K562 (cell line): Measurements from ENCODE around the gene KCNQ4. TPM values are rescaled to one million over a fixed set of nuclear protein-coding genes. Genes with fewer than 3 reads are reported as not detected.
A peak's percentile ranks its signal among the peaks of the same experiment; 100 is the strongest.

ENCODE experiments used
- ATAC-seq: fragments of 200-7000 bp; cut with Tn5 transposase; 3 replicates; pipeline ENCODE4 v1.9.1; 2020; ENCODE audit warnings: moderate library complexity
- BruUV-seq: library from RNA; stranded (reverse); fragments of 400-500 nt; replicated peaks from 2 replicates; lab custom pipeline; 2021; lab: Mats Ljungman, UMichigan
- CTCF ChIA-PET: fragments of 300-600 bp; formaldehyde crosslinking; extraction: SDS; loops from one replicate; lab custom pipeline; 2021; ENCODE audit warnings: low intra/inter-chr PET ratio; lab: Yijun Ruan, JAX
- POLR2A ChIA-PET: fragments of 300-600, 350-650 bp; sonication (Branson Sonifier 250); formaldehyde crosslinking; extraction: SDS; loops from one replicate; lab custom pipeline; 2021; ENCODE audit warnings: antibody characterized with exemption, inconsistent platforms; lab: Yijun Ruan, JAX
- DNase-seq, 4 experiments: peaks; one replicate each; pipeline versions ENCODE4 v3.0.0 to v3.0.0-alpha.2; 2011 to 2018; ENCODE audit warnings: low spot score in 3 of 4, mixed read lengths in 3 of 4; ENCODE audit errors: extremely low read depth in 1 of 4
- FAIRE-seq: peaks from 2 replicates; lab custom pipeline; 2011; peaks lifted over from hg19 to GRCh38; lab: Jason Lieb, UNC
- H2AFZ ChIP-seq: 2 replicates; pipeline ENCODE4 v1.6.0; 2011; ENCODE audit warnings: low read depth, low read length, control low read depth, inconsistent platforms
- H3K27ac ChIP-seq: fragments of 200-600 bp; 3 replicates; pipeline ENCODE4 v1.8.0; 2011; ENCODE audit warnings: low read depth, mild to moderate bottlenecking, control low read depth, inconsistent platforms, low read length, moderate library complexity, mixed read lengths; ENCODE audit errors: extremely low read depth
- H3K27me3 ChIP-seq, 2 experiments: fragments of 300-600 bp in 1 of 2; 2 replicates in 1 of 2; 3 replicates in 1 of 2; pipeline versions ENCODE4 v1.6.0 to v1.8.0; 2011; ENCODE audit warnings: inconsistent platforms in 2 of 2, low read length in 2 of 2, mild to moderate bottlenecking in 1 of 2, mixed read lengths in 1 of 2, moderate library complexity in 1 of 2; ENCODE audit not compliant: control insufficient read depth in 2 of 2, insufficient read depth in 2 of 2
- H3K36me3 ChIP-seq: fragments of 300-600 bp; 3 replicates; pipeline ENCODE4 v1.8.0; 2011; ENCODE audit warnings: mild to moderate bottlenecking, low read length, inconsistent platforms; ENCODE audit not compliant: control insufficient read depth, insufficient read depth
- H3K4me1 ChIP-seq, 2 experiments: fragments of 200-600 bp in 1 of 2; replicated peaks in 1 of 2; 2 replicates in 1 of 2; 3 replicates in 1 of 2; pipeline versions ENCODE4 v1.5.1 to v1.8.0; 2011; ENCODE audit warnings: inconsistent platforms in 2 of 2, low read length in 2 of 2, mild to moderate bottlenecking in 1 of 2, mixed read lengths in 1 of 2, moderate library complexity in 1 of 2; ENCODE audit not compliant: control insufficient read depth in 2 of 2, insufficient read depth in 2 of 2
- H3K4me2 ChIP-seq: 2 replicates; pipeline ENCODE4 v1.6.1; 2011; ENCODE audit warnings: low read length, control low read depth, inconsistent platforms, mixed read lengths; ENCODE audit not compliant: insufficient read depth
- H3K4me3 ChIP-seq: fragments of 200-600 bp; sonication (generic), shearing (Covaris generic); 2 replicates; pipeline ENCODE4 v1.5.1; 2016; ENCODE audit warnings: control low read depth, inconsistent platforms
- H3K79me2 ChIP-seq: fragments of 200-600 bp; 3 replicates; pipeline ENCODE4 v1.8.0; 2011; ENCODE audit warnings: low read length, inconsistent platforms; ENCODE audit not compliant: control insufficient read depth, insufficient read depth
- H3K9ac ChIP-seq, 2 experiments: 2 replicates each; pipeline versions ENCODE4 v1.6.0 to v1.6.1; 2011; ENCODE audit warnings: low read depth in 2 of 2, low read length in 2 of 2, control low read depth in 1 of 2, inconsistent platforms in 1 of 2, mild to moderate bottlenecking in 1 of 2, mixed read lengths in 1 of 2; ENCODE audit not compliant: insufficient read depth in 1 of 2
- H3K9me1 ChIP-seq: one replicate; pipeline ENCODE4 v1.6.0; 2011; ENCODE audit warnings: inconsistent platforms, mild to moderate bottlenecking, low read length, moderate library complexity; ENCODE audit not compliant: control insufficient read depth, insufficient read depth
- H3K9me3 ChIP-seq: replicated peaks from 2 replicates; pipeline ENCODE4 v1.5.1; 2011; ENCODE audit warnings: low read depth, low read length, inconsistent platforms; ENCODE audit not compliant: control insufficient read depth, insufficient read depth
- H4K20me1 ChIP-seq: replicated peaks from 2 replicates; pipeline ENCODE4 v1.6.1; 2011; ENCODE audit warnings: low read length, inconsistent platforms, mixed read lengths; ENCODE audit not compliant: control insufficient read depth, insufficient read depth
- FOXM1 ChIP-seq, 2 experiments: fragments of 450-650 bp in 1 of 2; sonication (generic) in 1 of 2; formaldehyde crosslinking in 1 of 2; IDR thresholded peaks; 2 replicates each; pipeline versions ENCODE4 v1.6.1 to v1.9.0; 2017 to 2022; ENCODE audit warnings: low read depth in 2 of 2, mild to moderate bottlenecking in 2 of 2, missing genetic modification reagents in 1 of 2, moderate library complexity in 1 of 2
- HDGF ChIP-seq: fragments of 450-650 bp; IDR thresholded peaks from 2 replicates; pipeline ENCODE4 v1.6.1; 2016
- ILK ChIP-seq: fragments of 450-650 bp; IDR thresholded peaks from 2 replicates; pipeline ENCODE4 v1.6.1; 2016; ENCODE audit warnings: missing genetic modification characterization, low read depth, mild to moderate bottlenecking, missing compliant biosample characterization, moderate library complexity, borderline replicate concordance
- MXI1 ChIP-seq: IDR thresholded peaks from 2 replicates; pipeline ENCODE4 v1.6.1; 2011; ENCODE audit warnings: low read depth, mild to moderate bottlenecking, improper control_type of control experiment, low read length
- RBM15 ChIP-seq: fragments of 200-400 bp; formaldehyde crosslinking; IDR thresholded peaks from 2 replicates; pipeline ENCODE4 v1.6.1; 2018; ENCODE audit warnings: mild to moderate bottlenecking, low read length, moderate library complexity; ENCODE audit not compliant: insufficient read depth
- SP2 ChIP-seq: IDR thresholded peaks from 2 replicates; pipeline ENCODE4 v1.6.1; 2011; ENCODE audit warnings: mild to moderate bottlenecking, low read depth, low read length, moderate library complexity; ENCODE audit not compliant: poor library complexity, severe bottlenecking; ENCODE audit errors: extremely low read depth
- TGIF2 ChIP-seq: sonication (generic); formaldehyde crosslinking; IDR thresholded peaks from 2 replicates; pipeline ENCODE4 v1.8.1; 2022; ENCODE audit warnings: mild to moderate bottlenecking, missing genetic modification reagents, moderate library complexity
- ZC3H8 ChIP-seq: fragments of 450-650 bp; IDR thresholded peaks from 2 replicates; pipeline ENCODE4 v1.6.1; 2017
- WGBS: fragments of 100-300 bp; shearing (Covaris generic); methylation state at CpG from one replicate; pipeline ENCODE4 v1.1.6; 2016; ENCODE audit warnings: low coverage, mixed read lengths; ENCODE audit not compliant: insufficient coverage; ENCODE audit errors: missing lambda C conversion rate; 5-methylcytosine and 5-hydroxymethylcytosine counted together
- in situ Hi-C: fragments of 300-500 bp; cut with MboI; formaldehyde crosslinking; loops from 4 replicates; pipeline ENCODE4 v1.15.0; 2018; ENCODE audit warnings: inconsistent platforms, mixed read lengths
- intact Hi-C: fragments of 100-400 bp; cut with micrococcal nuclease; formaldehyde crosslinking; loops from 2 replicates; pipeline ENCODE4 v1.14.2; 2022
- polyA plus RNA-seq, 8 experiments: library from polyadenylated mRNA; depleted of rRNA in 4 of 8; stranded (reverse) in 5 of 8; unstranded in 3 of 8; fragments of >200 nt; fragmentation: Nextera tagmentation in 2 of 8; fragmentation: Illumina TruSeq in 1 of 8; extraction: Ambion mirVana in 2 of 8; extraction: Trizol in 1 of 8; gene quantifications; 2 replicates each; pipeline versions ENCODE4 v1.2.1 to v1.2.3, GENCODE V29; 2011 to 2014; ENCODE audit warnings: inconsistent platforms in 1 of 8, missing spikeins in 1 of 8
- total RNA-seq, 7 experiments: library from RNA; depleted of rRNA in 6 of 7; stranded (reverse); fragments of >200 nt in 6 of 7; fragmentation: Illumina TruSeq in 2 of 7; extraction: Trizol in 2 of 7; gene quantifications; 2 replicates each; pipeline versions ENCODE4 v1.2.1 to v1.2.3, GENCODE V29; 2011 to 2021; ENCODE audit warnings: low replicate concordance in 1 of 7

KCNQ4 gene
- total and polyA plus RNA-seq, 9 of the 15 experiments (the other 6 are each of a cell fraction or from before 2014, with no cell fraction given): 0.07 to 4.1 (median 0.79) TPM

GRCh38 chr1:40789342-40789598 lies 5.7 kb downstream of the KCNQ4 start:
- POLR2A ChIA-PET: interaction anchor here (0.6 to 4.1 kb wide), 6 partner anchors 9 to 98 kb away, joined by 3 to 17 read pairs (median 4); partner anchors contain the start of gene NFYC
- Histone ChIP-seq H2AFZ (no peak overlapping the region), H3K36me3 (no peaks in the 10 kb centered on the region), H3K9me3 (no peaks in the 10 kb centered on the region), H3K79me2 (peaks cover 6% of the 10 kb centered on the region; the same call in 2 of the 3 replicates), H4K20me1 (peaks cover 11% of the 10 kb centered on the region), H3K4me1 (peaks cover 3 to 19% of the 10 kb centered on the region in 2 experiments; a peak in 3 of 5 replicates), H3K9me1 (no peaks in the 10 kb centered on the region), H3K4me3 (no peak overlapping the region), H3K27ac (no peak overlapping the region), H3K9ac (no peak overlapping the region), H3K4me2 (no peak overlapping the region), H3K27me3 (no peaks in the 10 kb centered on the region)
- 44% methylated on average over 2 of the region's 2 CpGs for WGBS
- peak; percentile 23 for FAIRE-seq
- DNase-seq: no peak
- intact Hi-C loops: no loop called here
- BruUV-seq: no TSS peak
- TF ChIP-seq FOXM1 (IDR thresholded peaks at IDR 0.05; ENCODE audit: low read depth) (no peak), FOXM1 (CRISPR knock-in tag; IDR thresholded peaks at IDR 0.05; ENCODE audit: low read depth) (no peak), ILK (tag) (no peak), MXI1 (no peak), ZC3H8 (no peak), RBM15 (no peak), HDGF (no peak), TGIF2 (CRISPR knock-in tag) (no peak), SP2 (no peak)
- in situ Hi-C loops: no loop called here
- no peak for ATAC-seq
- CTCF ChIA-PET: no interaction called here
